NCI-H1105 (cell line): ENCODE measurements around the gene DISC1.
A peak's percentile ranks its signal among the peaks of the same experiment; 100 is the strongest.
"Not testable (repeated sequence)": the region's sequence is repeated elsewhere in the genome, so short reads cannot be mapped to it uniquely, and the experiment has no call there.

Source experiments
- DNase-seq: peaks from one replicate; lab custom pipeline; 2025; lab: John Stamatoyannopoulos, UW

The DISC1 gene

DNA sequence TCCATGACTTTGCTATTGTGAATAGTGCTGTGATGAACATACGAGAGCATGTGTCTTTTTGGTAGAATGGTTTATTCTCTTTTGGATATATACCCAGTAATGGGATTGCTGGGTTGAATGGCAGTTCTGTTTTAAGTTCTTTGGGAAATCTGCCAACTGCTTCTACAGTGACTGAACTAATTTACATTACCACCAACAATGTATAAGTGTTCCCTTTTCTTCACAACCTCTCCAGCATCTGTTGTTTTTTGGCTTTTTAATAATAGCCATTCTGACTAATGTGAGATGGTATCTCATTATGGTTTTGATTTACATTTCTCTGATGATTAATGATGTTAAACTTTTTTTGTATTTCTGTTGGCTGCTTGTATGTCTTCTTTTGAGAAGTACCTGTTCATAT is 335.2 kb downstream of the DISC1 start:
- peak; percentile 35 for DNase-seq

DNA sequence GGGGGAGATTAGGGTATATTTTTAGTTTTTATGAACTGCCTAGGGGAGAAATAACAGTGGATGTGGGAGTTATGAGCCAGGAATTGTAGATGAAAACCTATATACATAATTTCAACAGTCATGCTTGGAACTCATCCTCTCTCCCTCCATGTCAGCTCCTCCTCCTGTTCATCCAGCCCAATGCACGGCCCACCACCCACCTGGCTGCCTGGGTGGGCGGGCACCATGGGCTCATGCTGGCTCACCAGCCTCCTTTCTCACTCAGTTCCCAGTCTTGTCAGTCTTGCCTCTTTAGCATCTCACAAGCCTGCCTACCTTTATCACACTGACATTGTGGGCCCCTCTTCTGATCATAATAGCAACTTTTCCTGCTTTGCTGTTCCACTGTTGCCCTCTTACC is 336.0 kb downstream of the DISC1 start:
- no peak for DNase-seq

DNA sequence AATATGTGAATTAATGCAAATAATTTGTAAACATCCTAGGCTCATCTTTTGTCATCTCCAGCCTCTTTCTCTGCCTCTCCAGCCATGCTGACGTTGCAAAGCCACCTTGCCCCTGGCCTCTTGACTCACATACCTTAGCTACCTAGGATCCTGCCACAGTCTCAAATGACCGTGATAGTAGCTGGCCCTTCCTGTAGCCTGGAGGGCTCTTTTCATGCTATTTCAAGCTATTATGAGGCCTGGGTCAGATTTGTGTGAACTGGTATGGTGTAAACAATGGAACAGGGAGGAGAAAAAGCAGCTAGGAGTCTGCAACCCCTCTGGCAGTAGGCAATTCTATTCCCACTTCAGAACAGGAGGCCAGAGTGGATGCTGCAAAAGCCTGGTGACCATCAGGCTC is 337.7 kb downstream of the DISC1 start:
- DNase-seq = no peak

DNA sequence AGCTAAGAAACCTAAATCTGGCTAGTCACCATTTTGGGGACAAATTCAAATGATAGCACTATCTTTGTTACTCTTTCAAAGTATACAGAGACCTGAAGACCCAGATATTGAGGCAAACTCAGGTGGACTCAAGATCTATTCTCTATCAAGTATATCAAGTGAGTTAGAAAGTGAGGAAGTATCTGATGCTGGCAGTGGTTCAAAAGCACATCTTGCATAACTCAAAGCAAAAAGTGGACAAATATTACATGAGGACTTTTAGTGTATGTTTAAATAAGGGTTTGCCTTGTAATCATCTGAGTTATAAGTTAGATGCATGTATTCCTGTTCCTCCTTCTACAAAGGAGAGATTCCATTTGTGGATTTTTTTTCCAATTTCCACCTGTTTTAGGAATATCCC is 338.4 kb downstream of the DISC1 start:
- no peak for DNase-seq

DNA sequence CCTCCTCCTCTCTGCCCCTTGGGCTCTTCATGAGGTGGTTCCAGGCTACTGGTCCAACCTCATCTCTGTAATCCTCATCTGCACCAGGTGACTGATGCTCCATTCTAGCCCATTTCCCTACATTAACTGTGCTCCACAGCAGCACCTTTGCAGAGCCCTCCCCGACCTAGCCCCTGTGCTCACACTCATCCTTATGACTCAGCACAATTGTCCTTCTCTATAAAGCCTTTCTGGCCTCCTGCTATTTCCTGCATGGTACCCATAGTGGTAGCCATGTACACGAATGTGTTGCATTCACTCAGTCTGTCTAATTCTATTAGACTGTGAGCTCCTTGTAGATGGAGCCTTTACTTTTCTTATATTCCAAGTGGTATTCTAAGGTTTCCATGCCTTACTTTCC is 339.0 kb downstream of the DISC1 start:
- no peak for DNase-seq

DNA sequence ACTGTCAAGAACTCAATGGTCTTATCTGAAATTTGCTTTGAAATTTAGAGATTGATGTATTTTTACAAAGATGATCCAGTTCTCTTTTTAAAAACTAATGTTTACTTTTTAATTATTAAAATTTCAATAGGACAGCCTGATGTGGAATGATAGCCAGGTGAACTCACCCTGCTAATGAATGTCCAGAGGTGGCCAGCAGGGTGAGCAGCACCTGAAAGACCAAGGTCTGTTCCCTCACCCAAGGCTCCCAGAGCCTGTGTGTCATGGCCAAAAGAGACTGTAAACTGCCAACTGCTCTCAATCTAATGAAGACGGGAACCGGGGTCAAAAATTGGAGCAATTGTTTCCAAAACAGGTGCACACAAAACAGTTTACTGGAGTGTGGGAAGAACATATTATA is 340.4 kb downstream of the DISC1 start:
- no peak for DNase-seq

DNA sequence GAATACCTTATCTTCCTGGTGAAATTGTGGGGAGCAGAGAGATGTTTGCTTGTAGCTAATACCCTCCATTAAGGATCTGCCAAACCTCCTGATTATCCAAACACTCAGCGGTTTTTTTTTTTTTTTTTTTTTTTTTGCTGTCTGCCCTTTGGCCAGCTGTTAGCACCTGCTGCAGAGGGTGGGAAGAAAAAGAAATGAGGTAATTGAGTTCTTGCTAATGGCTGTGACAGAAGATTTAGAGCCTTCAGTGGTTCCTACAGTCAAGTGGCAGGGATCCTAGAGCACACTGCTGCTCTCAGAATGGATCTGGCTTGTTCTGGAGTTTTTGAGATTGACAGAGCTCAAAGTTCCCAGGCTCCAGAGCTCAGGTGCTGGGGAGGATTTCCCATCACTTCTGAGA is 342.5 kb downstream of the DISC1 start:
- DNase-seq = peak; percentile 67

DNA sequence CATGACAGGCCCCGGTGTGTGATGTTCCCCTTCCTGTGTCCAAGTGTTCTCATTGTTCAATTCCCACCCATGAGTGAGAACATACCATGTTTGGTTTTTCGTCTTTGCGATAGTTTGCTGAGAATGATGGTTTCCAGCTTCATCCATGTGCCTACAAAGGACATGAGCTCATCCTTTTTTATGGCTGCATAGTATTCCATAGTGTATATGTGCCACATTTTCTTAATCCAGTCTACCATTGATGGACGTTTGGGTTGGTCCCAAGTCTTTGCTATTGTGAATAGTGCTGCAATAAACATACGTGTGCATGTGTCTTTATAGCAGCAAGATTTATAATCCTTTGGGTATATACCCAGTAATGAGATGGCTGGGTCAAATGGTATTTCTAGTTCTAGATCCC is 343.2 kb downstream of the DISC1 start:
- not testable (repeated sequence) for DNase-seq

DNA sequence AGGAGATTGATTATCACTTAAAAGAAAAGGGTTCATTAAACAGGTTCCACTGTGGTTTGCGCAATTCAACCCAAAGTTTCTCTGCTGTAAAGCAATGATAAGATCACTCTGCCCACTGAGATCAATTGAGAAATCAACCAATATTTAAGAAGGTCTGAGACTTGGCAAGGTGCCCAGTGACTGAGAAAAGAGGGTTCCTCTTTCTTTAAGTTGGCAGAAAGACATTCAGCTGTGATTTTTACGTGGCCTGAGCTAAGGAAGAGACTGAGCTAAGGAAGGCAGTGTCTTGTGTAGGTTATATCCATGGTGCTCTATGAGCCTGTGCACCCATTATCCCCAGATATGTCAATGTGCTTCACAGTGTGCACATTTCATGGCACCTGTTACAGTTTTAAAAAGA is 344.1 kb downstream of the DISC1 start:
- no peak for DNase-seq

DNA sequence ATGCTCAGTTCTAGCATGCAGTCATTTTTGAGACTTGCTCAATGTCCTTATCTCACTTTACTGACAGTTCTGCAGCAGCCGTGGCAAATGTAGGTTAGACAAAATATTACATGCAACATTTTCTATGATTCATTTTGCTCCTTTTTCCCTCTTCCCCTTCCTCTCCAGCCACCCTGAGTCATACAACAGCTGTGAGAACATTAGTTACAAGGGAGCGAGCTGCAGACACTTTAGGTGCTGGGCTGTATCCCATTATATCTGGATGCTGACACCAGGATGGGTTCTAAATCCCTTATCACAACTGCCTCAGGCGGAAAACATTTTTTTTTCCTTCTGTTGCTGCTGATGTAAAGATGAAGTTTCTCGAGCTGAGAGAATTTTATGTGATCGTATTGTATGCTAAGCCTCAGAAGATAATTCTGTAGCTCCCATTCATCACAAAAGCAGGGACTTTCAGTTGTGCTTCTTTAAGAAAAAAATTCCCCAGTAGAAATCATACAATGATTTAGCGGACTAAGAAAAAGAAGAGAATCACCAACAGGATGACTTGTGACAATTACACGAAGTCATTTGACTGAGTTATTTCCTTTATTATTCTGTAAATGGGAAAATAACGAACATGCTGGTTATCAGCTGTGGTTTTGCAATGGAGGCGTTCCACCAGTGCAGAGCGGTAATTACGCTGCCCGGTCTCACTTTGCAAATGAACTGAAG is 345.0 kb downstream of the DISC1 start:
- DNase-seq = peak; percentile 1

DNA sequence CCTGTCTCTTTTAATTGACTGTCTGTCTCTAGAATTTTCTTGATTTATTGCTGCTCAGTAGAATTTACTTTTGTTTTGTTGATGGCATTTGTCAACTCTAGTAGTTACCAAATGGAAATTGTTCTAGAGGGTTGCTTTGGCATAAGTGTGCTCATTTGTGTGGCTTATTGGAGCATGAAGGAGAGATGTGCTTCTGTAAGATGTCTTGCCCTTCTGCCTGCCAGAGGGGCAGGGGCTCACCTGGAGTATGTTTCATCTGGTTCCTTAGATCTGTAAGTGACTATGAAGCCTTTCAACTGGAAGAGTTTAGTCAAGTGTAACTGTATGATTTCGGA is 345.5 kb downstream of the DISC1 start:
- DNase-seq = no peak

DNA sequence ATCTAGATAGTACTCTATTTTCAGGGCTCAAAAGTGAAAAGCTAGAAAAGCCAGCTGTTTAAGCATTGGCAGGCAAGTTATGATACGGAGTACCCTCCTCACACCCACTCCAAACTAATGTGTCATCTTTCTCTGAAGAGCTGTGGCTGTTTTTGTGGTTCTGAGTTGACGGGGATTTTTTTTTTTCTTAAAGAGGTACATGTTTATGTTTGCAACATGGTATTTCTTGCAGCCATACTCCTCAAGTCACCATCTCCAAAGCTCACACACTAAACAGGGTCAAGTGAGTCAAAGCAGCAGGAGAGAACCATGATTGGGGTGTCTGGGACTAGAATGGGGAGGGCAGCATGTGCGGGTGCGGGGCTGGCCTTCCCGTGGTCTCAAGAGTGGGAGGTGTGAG is 347.2 kb downstream of the DISC1 start:
- no peak for DNase-seq

DNA sequence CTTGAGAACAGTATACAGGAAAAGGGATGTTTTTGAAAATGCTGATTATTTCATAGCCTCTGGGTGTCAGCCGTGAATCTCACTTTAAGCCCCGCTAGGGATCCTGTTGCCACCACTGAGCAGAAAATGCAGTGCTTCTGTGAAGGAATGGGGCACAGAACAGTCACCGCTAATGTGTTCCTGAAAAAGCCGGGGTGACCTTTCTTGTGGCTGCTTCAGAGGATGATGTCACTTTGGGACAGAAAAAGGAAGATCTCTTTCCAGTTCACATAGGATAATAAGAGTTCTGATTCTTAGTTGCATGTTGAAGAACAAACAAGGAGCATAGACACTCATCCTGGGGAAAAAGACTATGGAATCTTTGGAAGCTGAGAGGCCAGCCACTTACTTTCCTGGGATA is 349.6 kb downstream of the DISC1 start:
- DNase-seq = no peak

DNA sequence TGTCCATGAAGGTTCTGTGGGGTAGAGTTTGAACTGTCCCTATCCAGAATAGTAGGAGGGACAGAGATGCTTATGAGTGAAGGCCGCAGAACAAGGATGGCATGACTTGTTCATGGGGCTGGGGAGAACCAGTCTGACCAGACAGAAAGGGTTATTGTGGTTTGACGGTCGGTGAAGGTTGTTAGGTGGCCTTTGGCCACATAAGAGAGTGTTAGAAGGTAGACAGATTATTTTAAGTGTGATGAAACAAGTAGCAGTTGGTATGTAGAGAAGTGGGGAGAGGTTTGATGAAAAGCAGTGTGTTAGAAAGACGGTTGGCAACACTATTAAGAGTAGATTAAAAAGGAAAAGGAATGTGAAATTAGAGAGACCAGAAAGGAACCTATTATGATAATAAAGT is 355.1 kb downstream of the DISC1 start:
- DNase-seq = no peak

DNA sequence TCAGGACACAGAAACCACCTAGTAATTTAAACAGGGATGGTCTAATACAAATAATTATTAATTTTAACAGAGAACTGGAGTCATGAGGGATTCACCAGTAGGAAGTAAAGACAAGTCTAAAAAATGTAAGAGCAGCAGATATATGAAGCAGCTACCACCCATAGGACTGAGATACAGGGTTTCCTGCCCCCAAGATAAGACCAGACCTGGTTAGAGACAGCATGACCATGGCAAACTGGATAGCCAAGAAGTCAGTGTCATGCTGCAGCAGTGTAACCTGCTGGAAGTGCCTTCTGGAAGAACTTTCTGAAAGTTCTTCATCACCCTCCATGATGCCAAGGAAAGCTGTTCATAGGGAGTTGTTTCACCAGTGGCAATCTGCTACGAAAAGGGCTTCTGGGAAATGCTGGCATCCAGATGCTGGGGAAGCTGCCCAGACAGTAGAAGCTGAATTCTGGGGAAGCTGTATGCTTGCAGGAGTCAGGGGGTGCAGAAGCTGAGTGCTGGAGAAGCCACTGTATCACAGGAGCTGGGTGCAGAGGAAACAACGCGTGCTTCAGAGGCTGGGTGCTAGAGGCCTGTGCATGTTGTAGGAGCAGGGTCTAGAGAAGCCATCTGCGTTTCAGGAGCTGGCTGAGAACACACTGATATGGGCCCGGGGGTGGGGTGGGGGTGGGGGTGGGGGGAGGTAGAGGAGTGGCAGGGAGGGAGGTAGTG is 356.4 kb downstream of the DISC1 start:
- no peak for DNase-seq

DNA sequence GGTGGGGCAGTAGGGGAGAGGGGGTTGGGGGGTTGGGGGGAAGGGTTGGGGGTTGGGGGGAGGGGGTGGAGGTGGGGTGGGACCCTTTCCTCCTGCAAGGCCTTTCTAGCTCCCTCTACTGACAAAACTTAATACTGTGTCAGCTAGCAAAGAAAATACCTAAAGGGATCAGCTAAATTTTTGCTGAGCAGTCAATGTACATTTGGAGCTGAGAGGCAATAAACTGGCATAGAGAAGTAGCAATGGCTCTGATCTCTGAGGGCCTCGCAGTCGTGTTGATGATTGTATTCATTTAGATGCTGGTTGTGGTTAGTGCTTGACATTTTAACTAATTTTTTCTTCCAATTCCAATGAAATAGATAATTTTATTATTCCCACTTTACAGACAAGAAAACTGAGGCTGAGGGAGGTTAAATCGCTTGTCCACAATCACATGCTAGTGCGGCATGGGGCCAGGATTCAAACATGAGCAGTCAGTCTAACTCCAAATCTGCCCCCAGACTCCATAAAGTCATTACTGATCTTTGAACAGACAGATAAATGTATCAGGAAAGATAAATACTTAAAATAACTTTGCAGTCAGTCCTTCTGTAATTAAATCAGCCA is 357.1 kb downstream of the DISC1 start:
- no peak for DNase-seq

DNA sequence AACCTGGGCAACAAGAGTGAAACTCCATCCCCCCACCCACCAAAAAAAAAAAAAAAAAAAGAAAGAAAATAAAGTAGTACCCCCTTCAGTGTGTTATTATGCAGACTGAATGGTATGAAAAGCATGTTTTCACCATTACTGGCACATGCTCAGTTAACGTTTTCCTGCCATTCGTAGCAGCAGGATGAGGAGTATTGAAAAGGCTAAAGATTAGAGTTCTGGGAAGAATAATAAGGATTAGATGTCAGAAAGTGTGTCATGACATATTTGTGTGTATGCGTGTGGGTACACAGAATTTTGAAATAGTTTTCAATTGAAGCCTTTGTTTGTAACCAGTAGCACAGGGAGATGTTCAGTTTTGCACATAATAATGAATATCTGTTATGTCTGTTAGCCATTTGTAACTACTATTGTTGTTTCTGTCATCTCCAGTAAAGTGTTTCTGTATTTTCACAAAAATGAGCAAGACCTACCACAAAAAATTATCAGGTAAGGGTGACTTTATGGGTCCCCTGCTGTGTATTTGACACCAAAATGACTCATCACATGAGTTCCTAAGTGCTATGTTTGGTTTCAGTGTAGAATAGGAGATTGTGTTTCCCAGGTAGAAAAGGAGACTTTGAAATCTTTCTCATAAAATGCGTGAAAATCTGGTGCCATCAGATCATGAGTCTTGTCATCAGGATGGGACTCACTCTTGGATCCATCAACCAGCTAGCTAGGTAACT is 358.9 kb downstream of the DISC1 start:
- DNase-seq = no peak

DNA sequence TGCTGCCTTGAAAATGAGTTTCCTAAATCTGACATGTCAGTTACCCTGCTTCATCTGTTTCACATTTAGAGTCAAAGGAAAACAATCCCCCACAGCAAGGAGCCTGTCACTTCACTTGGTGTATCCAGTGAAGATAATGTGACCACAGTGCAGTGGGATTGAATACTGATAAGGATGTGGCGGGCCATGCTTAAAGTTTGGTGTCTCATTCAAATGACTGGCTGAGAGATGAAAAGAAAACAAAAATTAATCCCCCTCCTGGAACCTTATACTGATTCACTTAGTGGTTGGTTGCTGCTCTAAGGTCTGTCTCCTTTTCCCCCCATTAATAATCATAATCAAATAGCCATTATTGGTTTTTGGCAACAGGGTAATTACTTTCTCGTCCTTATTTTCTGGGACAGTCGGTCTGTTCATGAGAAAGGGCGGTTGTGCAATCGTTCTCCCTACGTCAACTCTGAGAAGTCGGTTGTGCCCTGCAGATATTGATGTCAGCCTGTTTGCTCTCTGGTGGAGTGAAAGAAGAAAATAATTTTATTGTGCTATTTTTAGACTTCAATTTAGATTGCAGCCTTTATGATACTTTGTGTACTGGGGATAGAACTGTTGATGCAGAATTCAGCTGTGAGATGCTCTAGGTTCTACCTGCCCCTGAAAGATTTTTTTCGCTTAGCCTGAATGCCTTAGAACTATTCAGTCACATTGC is 360.2 kb downstream of the DISC1 start:
- no peak for DNase-seq

DNA sequence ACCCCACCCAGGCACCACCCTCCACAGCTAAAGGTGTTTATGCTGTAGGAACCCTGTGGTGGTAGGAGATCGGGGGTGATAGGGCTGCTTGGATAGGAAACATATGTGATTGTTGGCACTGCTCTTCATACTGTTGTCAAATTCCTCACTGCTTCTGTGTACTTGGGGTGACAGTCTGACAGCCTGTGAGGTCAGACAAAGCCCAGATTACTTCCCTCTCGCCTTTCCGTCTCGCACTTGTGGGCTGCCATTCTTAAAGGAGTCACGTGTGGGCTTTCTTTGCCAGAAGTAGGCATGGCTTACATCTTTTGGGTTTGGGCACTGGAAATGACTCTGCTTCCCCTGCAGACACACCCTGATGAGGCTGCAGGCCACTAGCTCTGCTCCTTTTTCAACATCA is 363.8 kb downstream of the DISC1 start:
- DNase-seq = no peak

DNA sequence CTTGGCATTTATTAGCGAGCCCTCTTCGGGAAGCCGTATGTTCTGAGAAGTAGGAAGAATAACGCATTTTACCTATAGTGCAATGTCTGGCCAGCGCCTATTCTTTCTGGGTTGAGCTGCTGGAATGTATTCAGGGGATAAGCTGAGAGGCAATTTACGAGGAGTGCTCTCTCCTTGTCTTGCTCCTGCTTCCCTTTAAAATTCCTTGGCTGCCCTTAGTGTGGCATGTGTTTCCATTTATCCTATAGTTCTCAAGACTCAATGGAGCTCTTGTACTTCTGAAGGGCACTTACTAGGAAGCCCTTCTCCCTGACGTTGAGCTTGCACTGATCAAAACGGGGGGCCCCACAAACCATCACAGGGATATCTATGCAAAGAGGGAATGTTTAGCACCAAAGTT is 364.6 kb downstream of the DISC1 start:
- DNase-seq = no peak

DNA sequence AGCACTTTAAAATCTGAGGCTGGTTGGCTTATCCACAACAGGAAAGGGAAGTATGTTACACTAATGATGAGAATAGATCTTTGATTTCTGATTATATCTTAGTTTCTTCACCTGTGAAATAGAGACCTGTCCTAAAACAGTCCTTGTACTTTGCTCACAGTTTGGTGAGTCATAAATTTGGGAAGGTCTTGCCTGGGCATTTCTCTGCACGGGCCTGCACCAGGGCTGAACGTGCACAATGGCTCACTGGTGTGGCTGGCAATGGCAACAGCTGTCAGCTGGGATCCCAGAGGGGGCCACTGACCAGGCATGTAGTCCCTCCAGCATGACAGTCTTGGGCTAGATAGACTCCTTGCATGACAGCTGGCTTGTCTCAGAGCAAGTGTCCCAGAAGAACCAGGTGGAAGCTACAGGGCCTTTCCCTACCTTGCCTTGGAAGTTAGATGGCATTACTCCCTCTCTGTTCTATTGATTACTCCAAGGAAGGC is 367.4 kb downstream of the DISC1 start:
- no peak for DNase-seq

DNA sequence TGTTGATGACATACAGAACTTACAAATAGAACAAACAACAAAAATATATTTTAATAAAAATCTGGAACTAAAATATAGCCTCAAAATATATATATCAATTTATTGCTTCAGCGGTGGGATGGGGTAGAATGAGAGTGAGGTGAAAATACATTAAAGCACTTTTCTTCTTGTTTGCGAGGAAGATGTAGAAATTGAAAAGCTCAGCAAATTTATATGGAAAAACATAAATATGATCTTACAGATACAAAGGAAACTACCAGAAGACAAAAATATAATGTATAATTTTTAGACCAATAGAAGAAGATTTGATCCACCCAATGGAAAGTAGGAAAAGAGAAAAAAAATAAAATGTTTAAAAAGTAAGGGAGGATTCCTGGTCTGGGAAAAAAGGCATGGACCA is 372.2 kb downstream of the DISC1 start:
- DNase-seq = no peak
